Measurements from ENCODE around the gene PRR16. TPM values are rescaled to one million over a fixed set of nuclear protein-coding genes. Genes with fewer than 3 reads are reported as not detected.

PRR16 gene
- total and polyA plus RNA-seq, 5 donors, result 6.9 to 13.3 (median 7.5) TPM

GRCh38 chr5:120502531-120502930, 38.4 kb downstream of the PRR16 start:
- ATAC-seq (no peak), DNase-seq (no peak)
- WGBS, result 80% methylated on average over 4 of the region's 4 CpGs
- intact Hi-C loops (cut with DNase I), result no loop called here
- Histone ChIP-seq H3K4me1 (ENCODE audit: control insufficient read depth, insufficient read depth, low read length) (no peaks in the 10 kb centered on the region), H3K27ac (ENCODE audit: low read length) (no peak overlapping the region), H3K4me3 (ENCODE audit: low read length) (no peak overlapping the region), H3K27me3 (ENCODE audit: control insufficient read depth, insufficient read depth) (no peaks in the 10 kb centered on the region), H3K9me3 (ENCODE audit: control insufficient read depth, low read length) (no peaks in the 10 kb centered on the region)

- DNase-seq (no peak), ATAC-seq (no peak)
- Histone ChIP-seq H3K27ac (ENCODE audit: low read length) (no peak overlapping the region), H3K4me3 (ENCODE audit: low read length) (no peak overlapping the region), H3K4me1 (ENCODE audit: control insufficient read depth, insufficient read depth, low read length) (no peaks in the 10 kb centered on the region), H3K9me3 (ENCODE audit: control insufficient read depth, low read length) (no peaks in the 10 kb centered on the region), H3K27me3 (ENCODE audit: control insufficient read depth, insufficient read depth) (no peaks in the 10 kb centered on the region)
- WGBS, result 47% methylated on average over 1 of the region's 1 CpG
- intact Hi-C loops (cut with DNase I), result no loop called here
Measured at GRCh38 chr5:120503341-120503740, 39.2 kb downstream of the PRR16 start.

DNA sequence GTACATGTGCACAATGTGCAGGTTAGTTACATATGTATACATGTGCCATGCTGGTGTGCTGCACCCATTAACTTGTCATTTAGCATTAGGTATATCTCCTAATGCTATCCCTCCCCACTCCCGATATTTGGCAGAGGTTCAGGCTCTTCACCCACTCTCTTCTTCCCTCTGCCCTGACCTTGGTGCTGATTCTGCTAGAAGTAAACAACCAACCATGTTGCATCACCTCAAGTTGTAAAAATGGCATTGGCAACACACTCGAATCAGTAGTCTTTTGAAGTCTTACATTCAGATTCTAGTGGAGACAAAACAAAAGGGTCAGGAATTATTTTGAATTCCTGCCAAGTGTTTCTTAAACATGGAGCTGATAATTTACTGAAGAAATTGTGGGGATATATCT, 40.0 kb downstream of the PRR16 start:
- intact Hi-C loops (cut with DNase I), result no loop called here
- ATAC-seq (no peak), DNase-seq (no peak)
- H3K4me3 ChIP-seq (ENCODE audit: low read length), result no peak overlapping the region
- WGBS, result 81% methylated on average over 2 of the region's 2 CpGs
- no peaks in the 10 kb centered on the region for H3K9me3 ChIP-seq (ENCODE audit: control insufficient read depth, low read length)
- H3K4me1 ChIP-seq (ENCODE audit: control insufficient read depth, insufficient read depth, low read length), result no peaks in the 10 kb centered on the region
- no peaks in the 10 kb centered on the region for H3K27me3 ChIP-seq (ENCODE audit: control insufficient read depth, insufficient read depth)
- no peak overlapping the region for H3K27ac ChIP-seq (ENCODE audit: low read length)

- Histone ChIP-seq H3K4me3 (ENCODE audit: low read length) (no peak overlapping the region), H3K27ac (ENCODE audit: low read length) (no peak overlapping the region), H3K4me1 (ENCODE audit: control insufficient read depth, insufficient read depth, low read length) (no peaks in the 10 kb centered on the region), H3K9me3 (ENCODE audit: control insufficient read depth, low read length) (no peaks in the 10 kb centered on the region), H3K27me3 (ENCODE audit: control insufficient read depth, insufficient read depth) (no peaks in the 10 kb centered on the region)
- 81% methylated on average over 2 of the region's 2 CpGs for WGBS
- ATAC-seq, result no peak
- intact Hi-C loops (cut with DNase I), result no loop called here
- no peak for DNase-seq
Measured at GRCh38 chr5:120507197-120507596, 43.1 kb downstream of the PRR16 start.

DNA sequence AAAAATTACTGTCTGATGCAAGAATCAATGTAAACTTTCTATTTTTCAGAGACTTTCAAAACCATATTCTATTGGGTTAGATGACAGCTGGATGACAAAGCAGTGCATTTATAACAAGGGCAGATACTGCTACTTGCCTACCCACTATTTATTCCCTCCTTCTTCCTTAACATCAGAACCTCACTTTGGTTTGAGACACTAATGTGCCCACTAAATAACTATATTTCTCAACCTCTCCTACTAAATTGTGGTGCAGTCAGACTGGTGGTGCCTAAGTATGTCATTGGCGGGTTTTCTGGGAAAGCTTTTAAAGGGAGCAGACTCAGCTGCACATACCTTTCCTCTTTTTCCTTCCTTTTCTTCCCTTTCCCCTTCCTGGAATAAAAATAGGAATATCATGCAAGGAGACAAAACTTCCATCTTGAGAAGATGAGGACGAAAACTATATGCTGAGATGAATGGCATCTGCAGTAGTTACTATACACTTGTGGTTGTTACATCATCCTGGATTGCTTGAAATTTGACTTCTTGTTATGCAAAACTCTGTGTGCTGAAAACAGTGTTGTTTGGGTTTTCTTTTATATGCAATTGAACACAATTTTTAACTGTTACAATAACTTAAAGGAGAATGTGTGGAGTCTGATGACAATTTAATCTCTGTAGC, 43.8 kb downstream of the PRR16 start:
- WGBS, result 82% methylated on average over 2 of the region's 2 CpGs
- intact Hi-C loops (cut with DNase I), result no loop called here
- DNase-seq (no peak), ATAC-seq (no peak)
- no peaks in the 10 kb centered on the region for H3K9me3 ChIP-seq (ENCODE audit: control insufficient read depth, low read length)
- no peak overlapping the region for H3K27ac ChIP-seq (ENCODE audit: low read length)
- no peak overlapping the region for H3K4me3 ChIP-seq (ENCODE audit: low read length)
- no peaks in the 10 kb centered on the region for H3K4me1 ChIP-seq (ENCODE audit: control insufficient read depth, insufficient read depth, low read length)
- H3K27me3 ChIP-seq (ENCODE audit: control insufficient read depth, insufficient read depth), result no peaks in the 10 kb centered on the region

DNA sequence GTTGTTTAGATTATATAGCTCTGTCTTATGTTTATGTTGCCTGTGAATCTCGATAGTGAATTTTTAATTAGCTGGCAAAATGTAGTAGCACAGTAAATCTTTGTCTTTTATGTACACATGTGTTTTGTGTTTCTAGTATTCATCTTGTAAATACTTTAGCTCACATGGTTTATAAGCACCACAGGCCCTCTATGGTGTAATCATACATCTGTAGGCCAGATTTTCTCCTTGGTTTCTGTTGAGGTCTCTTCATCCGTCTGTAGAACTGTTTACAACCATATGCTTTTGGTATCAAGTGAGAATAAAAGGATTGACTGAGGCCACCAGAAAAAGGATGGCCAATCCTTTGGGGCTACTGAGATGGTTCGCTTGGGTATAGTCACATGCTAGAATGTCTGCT, 45.0 kb downstream of the PRR16 start:
- Histone ChIP-seq H3K4me1 (ENCODE audit: control insufficient read depth, insufficient read depth, low read length) (no peaks in the 10 kb centered on the region), H3K4me3 (ENCODE audit: low read length) (no peak overlapping the region), H3K27ac (ENCODE audit: low read length) (no peak overlapping the region), H3K27me3 (ENCODE audit: control insufficient read depth, insufficient read depth) (no peaks in the 10 kb centered on the region), H3K9me3 (ENCODE audit: control insufficient read depth, low read length) (no peaks in the 10 kb centered on the region)
- intact Hi-C loops (cut with DNase I), result no loop called here
- ATAC-seq (no peak), DNase-seq (no peak)
- 84% methylated on average over 3 of the region's 3 CpGs for WGBS

DNA sequence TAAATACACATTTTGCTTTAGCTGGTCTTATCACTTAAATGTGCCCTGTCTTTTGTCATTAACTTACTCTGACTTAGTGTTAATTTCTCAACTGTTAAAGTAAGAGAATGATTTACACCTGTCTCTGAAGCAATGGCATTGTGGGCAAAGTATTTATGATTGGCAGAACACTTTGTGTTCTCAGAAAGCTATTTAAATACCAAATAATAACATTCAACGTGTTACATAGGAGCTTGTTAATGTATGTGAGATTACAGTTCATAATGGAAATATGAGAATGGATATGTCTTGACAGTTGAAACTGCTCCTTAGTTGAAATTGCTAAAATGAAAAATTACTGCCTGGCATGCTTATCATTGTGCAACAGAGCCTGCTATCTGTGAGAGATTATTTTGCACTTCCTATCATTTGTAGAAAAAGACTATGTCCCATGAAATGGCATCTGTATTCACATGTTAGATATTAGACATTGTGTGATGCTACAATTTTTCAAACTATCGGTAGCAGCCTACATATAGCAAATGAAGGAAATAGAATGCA, 46.1 kb downstream of the PRR16 start:
- DNase-seq (no peak), ATAC-seq (no peak)
- Histone ChIP-seq H3K4me1 (ENCODE audit: control insufficient read depth, insufficient read depth, low read length) (no peaks in the 10 kb centered on the region), H3K9me3 (ENCODE audit: control insufficient read depth, low read length) (no peaks in the 10 kb centered on the region), H3K4me3 (ENCODE audit: low read length) (no peak overlapping the region), H3K27me3 (ENCODE audit: control insufficient read depth, insufficient read depth) (no peaks in the 10 kb centered on the region), H3K27ac (ENCODE audit: low read length) (no peak overlapping the region)
- 58% methylated on average over 2 of the region's 2 CpGs for WGBS
- intact Hi-C loops (cut with DNase I), result no loop called here

- intact Hi-C loops (cut with DNase I), result no loop called here
- no peak for ATAC-seq
Measured at GRCh38 chr5:120510994-120511686, 47.0 kb downstream of the PRR16 start.

DNA sequence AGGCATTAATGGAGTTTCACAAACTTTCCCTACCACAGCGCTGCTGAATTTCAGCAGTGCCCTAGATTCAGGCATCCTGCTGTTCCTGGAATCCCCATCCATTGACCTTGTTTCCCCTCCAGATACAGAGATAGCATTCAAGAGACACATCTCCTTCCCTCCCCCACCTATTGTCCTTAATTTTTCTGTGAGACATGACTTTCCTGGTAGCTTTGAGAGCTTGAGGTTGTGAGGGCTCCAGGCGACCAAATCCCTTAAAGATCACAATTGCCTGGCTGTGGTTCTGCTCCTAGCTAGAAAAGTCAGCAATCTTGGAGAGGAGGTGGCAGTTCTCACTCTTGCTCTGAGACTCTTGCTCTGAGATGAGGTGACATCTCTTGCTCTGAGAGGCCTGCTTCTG, 48.0 kb downstream of the PRR16 start:
- 56% methylated on average over 2 of the region's 2 CpGs for WGBS
- ATAC-seq (no peak), DNase-seq (no peak)
- intact Hi-C loops (cut with DNase I), result no loop called here
- Histone ChIP-seq H3K9me3 (ENCODE audit: control insufficient read depth, low read length) (no peaks in the 10 kb centered on the region), H3K4me3 (ENCODE audit: low read length) (no peak overlapping the region), H3K27me3 (ENCODE audit: control insufficient read depth, insufficient read depth) (no peaks in the 10 kb centered on the region), H3K27ac (ENCODE audit: low read length) (no peak overlapping the region), H3K4me1 (ENCODE audit: control insufficient read depth, insufficient read depth, low read length) (no peaks in the 10 kb centered on the region)

More at GRCh38 chr5:120510994-120511686, 47.0 kb downstream of the PRR16 start:
- H3K4me3 ChIP-seq (ENCODE audit: low read length), result no peak overlapping the region
- 70% methylated on average over 4 of the region's 4 CpGs for WGBS
- H3K4me1 ChIP-seq (ENCODE audit: control insufficient read depth, insufficient read depth, low read length), result no peaks in the 10 kb centered on the region
- no peak for DNase-seq
- H3K27me3 ChIP-seq (ENCODE audit: control insufficient read depth, insufficient read depth), result no peaks in the 10 kb centered on the region
- no peaks in the 10 kb centered on the region for H3K9me3 ChIP-seq (ENCODE audit: control insufficient read depth, low read length)
- no peak overlapping the region for H3K27ac ChIP-seq (ENCODE audit: low read length)

GRCh38 chr5:120512791-120513650, 48.9 kb downstream of the PRR16 start:
- intact Hi-C loops (cut with DNase I), result no loop called here
- Histone ChIP-seq H3K4me1 (ENCODE audit: control insufficient read depth, insufficient read depth, low read length) (no peaks in the 10 kb centered on the region), H3K27ac (ENCODE audit: low read length) (no peak overlapping the region), H3K4me3 (ENCODE audit: low read length) (no peak overlapping the region), H3K27me3 (ENCODE audit: control insufficient read depth, insufficient read depth) (no peaks in the 10 kb centered on the region), H3K9me3 (ENCODE audit: control insufficient read depth, low read length) (no peaks in the 10 kb centered on the region)
- DNase-seq, result no peak
- 88% methylated on average over 13 of the region's 13 CpGs for WGBS
- ATAC-seq, result no peak

GRCh38 chr5:120516805-120517204, 52.7 kb downstream of the PRR16 start:
- ATAC-seq (no peak), DNase-seq (no peak)
- Histone ChIP-seq H3K4me3 (ENCODE audit: low read length) (no peak overlapping the region), H3K27ac (ENCODE audit: low read length) (no peak overlapping the region), H3K9me3 (ENCODE audit: control insufficient read depth, low read length) (no peaks in the 10 kb centered on the region), H3K27me3 (ENCODE audit: control insufficient read depth, insufficient read depth) (no peaks in the 10 kb centered on the region), H3K4me1 (ENCODE audit: control insufficient read depth, insufficient read depth, low read length) (no peaks in the 10 kb centered on the region)
- WGBS, result 62% methylated on average over 2 of the region's 2 CpGs
- intact Hi-C loops (cut with DNase I), result no loop called here
